ENCODE data around the gene TACC3.

DNA sequence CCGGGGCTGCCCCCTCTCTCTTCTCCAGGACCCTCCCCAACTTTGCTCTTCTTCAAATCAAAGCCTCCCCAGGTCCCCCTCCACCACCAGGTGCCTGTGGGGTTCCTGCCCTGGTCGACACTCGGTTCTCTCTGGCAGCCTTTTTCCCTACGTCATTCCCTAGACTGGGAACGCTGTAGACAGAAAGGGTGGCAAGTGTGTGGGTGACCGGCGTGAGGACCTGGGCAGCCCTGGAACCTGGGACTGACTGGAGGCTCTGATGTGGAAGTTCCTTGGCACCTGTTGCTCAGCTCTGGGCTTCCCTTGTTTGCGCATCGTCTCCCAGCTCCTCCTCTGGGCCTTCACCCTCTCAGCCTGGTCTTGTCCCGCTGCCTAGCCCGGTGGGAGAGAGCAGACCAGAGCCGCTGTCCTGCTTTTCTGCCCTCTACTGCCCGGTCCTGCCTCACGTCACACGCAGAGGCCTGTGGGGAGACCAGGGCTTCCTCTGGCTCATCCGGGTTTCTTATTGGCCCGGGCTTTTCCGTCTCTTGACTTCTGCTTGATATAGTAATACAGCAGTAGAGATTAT is 1.3 kb downstream of the TACC3 start:
- TF ChIP-seq, protein P1, sequence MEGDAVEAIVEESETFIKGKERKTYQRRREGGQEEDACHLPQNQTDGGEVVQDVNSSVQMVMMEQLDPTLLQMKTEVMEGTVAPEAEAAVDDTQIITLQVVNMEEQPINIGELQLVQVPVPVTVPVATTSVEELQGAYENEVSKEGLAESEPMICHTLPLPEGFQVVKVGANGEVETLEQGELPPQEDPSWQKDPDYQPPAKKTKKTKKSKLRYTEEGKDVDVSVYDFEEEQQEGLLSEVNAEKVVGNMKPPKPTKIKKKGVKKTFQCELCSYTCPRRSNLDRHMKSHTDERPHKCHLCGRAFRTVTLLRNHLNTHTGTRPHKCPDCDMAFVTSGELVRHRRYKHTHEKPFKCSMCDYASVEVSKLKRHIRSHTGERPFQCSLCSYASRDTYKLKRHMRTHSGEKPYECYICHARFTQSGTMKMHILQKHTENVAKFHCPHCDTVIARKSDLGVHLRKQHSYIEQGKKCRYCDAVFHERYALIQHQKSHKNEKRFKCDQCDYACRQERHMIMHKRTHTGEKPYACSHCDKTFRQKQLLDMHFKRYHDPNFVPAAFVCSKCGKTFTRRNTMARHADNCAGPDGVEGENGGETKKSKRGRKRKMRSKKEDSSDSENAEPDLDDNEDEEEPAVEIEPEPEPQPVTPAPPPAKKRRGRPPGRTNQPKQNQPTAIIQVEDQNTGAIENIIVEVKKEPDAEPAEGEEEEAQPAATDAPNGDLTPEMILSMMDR (conservative IDR thresholded peaks at IDR 0.05 in 1 of 2, IDR thresholded peaks at IDR 0.05 in 1 of 2; ENCODE audit: low read depth in 1 of 2, low read length in 2 of 2) = no peak
- TF ChIP-seq EZH2 (IDR thresholded peaks at IDR 0.05; ENCODE audit: low read length, missing control alignments) = no peak

All from fibroblast of lung (primary cell).